NCI-H510A treated with DMSO at 0.1 percent for 48 hours (cell line): ENCODE data around the gene PPP3CB.

ENCODE experiments used
- DNase-seq: peaks from one replicate; lab custom pipeline; 2025; lab: John Stamatoyannopoulos, UW

Gene PPP3CB

DNA sequence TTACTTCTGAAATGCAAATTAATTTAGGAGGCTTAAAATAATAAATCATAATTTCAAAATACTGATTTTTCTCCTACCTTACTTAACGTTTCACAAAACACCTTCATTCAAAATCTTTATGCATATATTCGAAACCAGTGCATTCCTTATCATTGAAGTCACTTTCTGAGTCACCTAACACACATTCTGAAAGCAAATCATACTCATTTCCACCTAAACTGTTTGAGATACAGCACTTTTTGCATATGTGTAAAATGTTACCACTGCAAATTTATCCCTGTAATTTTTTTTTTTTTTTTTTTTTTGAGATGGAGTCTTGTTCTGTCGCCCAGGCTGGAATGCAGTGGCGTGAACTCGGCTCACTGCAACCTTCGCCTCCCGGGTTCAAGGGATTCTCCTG is 15.7 kb downstream of the PPP3CB start:
- DNase-seq, result no peak

DNA sequence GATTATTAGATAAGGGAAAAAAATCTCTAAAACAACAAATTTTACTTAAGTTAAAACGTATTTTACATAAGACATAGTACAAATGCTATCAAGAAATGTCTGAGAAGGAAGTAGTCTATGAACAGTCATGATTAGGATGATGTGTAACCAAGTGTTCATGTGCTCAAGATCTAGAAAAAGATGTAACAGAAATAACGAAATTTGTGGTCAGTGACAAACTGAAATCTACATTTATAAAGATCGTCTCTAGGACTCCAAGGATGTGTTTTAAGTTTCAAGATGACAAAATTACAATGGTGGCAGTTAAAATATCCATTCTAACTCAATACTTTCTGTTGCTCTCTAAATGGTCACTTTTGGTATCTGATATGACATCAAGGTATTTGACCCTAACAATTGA is 17.2 kb downstream of the PPP3CB start:
- DNase-seq, result no peak

DNA sequence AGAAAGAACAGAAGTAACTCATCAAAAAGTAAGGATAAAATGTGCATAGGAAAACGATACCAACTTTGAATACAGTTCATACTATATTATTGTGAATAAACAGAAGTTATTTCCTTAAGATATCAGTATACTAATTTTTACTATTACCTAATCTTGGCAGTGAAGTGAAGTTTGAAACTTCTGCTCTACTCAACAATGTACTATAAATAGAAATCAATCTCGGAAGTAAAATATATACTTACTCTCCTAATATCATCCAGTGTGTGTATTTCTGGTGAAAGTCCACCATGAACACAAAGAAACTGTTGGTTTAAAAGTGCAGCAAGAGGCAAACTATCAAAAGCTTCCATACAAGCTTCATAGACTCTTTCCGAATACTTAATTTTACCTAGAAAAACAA is 24.6 kb downstream of the PPP3CB start:
- DNase-seq, result no peak

DNA sequence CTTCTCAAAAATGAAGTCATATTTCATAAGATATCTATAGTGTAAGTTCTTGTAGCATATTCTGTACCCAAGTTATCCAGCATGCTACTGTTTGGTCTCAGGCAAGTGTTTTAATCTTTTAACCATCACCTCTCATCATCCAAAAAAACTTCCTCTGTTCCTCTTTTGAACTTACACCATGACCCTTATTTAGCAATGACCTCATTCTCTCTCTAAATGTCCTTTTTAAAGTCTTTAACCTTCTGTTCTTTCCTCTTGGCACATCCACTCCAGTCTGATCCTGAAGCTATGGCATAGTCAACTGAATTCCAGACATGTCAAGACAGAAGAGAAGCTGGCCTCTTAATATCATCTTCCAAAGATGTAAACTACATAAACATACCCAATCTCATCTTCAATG is 26.2 kb downstream of the PPP3CB start:
- no peak for DNase-seq

DNA sequence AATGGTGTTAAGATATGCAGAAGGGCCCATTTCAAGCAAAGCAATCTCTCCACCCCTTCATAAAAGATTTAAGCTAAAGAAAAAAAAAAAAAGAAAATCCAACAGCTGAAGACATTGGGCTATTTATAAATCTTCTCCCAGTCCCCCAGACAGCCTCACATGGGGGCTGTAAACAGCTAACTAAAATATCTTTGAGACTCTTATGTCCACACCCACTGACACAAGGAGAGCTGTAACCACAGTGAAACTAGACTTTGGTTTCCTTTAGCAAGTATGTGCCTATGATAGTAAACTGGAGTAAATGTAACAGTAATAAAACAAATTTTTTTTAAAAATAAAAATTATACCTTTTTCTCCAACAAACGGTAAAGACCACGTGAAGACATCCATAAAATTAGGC is 28.6 kb downstream of the PPP3CB start:
- no peak for DNase-seq

DNA sequence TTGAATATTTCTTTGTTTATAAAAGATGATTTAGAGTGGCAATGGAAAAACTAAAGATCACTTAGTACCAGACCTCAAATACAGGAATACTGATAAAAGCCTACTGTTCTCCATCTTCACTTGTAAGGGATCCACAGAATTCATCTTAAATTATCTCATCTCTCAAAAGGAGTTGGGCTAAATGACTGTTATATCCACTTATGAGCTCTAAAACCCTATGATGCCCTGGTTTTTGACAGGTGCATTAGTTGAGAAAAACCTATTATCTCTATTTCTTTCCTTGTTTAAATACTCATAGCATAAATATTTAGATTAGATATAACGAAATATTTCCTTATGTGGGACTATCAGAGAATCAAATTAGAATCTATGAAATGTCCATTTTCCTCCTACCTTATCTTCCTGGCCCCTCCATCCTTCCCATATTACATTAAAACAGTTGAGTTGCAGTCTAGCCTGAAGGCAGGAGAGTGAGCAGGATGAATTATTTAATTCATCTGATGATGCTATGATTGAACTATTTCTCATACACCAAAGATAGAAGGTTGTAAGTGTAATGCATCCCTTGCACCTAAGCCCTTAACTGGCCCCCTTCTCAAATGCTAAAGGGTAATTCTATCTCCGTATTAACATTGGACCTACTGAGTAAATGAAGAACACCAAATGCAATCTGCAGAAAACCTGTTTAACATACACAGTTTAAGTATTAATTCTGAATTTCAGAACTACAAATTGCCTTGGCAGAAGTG is 29.7 kb downstream of the PPP3CB start:
- DNase-seq, result no peak

DNA sequence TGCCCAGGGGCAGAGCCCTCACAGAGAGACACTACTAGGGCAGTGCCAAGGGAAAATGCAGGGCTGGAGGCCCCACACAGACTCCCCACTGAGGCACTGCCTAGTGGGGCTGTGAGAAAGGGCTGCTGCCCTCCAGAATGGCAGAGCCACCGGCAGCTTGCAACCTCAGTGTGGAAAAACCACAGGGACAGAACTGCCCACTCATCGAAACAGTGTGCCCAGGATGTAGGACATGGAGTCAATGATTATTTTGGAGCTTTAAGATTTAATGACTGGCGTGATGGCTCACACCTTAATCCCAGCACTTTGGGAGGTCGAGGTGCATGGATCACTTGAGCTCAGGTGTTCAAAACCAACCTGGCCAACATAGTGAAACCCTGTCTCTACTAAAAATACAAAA is 34.9 kb downstream of the PPP3CB start:
- DNase-seq, result no peak

DNA sequence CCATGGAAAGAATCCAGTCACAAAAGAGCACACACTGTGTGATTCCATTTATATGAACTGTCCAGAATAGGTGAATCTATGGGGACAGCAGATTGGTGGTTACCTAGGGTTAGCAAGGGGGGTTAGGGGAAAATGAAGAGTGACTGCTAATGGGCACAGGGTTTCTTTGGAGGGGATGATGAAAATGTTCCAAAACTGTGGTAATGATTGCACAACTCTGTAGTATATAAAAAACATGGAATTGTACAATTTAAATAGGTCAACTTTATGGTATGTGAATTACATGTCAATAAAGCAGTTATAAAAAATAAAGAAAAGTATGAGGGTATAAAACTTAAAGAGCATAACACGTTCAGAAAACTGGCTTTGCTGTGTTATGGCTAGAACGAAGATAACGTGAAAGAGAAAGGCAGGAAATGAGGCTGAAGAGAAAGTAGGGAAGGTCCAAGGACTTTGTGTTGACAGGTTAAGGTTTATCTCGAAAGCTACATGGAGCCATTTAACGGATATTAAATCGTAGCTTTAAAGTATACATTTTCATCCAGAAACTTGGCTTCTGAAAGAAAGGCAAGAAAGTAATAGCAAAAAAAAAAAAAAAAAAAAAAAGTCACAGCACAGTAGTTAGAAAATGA is 36.0 kb downstream of the PPP3CB start:
- DNase-seq, result no peak

DNA sequence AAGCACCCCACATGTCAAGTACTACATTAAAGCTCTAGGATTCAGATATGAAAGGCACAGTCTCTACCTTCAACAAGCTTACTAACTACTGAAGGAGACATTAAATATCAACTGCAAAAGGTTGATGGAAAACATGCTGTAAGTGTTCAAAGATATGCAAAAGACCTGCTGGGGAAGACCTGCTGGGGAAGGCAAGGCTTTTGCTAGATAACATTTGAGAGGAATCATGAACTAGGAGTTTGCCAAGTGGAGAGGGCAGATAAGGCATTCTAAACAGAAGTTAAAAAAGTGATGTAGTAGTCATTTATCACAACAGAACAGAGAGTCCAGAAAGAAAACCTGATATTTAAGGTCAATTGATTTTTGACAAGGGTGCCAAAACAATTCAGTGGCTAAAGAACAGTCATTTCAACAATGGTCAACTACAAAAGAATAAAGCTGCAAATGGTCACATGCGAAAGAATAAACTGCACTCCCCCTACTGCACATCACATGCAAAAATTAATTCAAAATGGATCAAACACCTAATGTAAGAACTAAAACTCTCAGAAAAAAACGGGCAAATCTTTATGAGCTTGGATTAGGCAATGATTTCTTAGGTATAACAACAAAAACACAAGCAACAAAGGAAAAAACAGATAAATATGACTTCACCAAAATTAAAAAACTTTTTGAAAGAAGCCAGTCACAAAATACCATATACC is 39.5 kb downstream of the PPP3CB start:
- no peak for DNase-seq

DNA sequence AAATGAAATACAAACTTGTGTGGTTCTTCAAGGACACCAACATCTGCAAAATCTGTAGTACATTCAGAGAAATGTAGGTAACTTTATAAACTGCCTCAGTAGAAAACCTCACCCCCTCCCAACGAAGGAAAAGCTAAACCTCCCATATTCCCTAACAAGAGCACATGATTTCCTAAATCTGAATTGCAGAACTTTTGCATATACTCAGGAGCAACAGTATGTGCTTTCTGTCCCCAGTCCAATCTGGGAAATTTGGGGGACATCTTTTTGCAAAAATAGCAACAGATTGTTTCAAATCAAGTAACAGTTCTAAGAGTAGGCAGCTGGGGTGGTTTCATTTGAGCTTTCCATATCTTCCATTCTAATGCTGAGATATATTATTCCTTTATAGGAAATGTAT is 46.7 kb downstream of the PPP3CB start:
- DNase-seq, result no peak

DNA sequence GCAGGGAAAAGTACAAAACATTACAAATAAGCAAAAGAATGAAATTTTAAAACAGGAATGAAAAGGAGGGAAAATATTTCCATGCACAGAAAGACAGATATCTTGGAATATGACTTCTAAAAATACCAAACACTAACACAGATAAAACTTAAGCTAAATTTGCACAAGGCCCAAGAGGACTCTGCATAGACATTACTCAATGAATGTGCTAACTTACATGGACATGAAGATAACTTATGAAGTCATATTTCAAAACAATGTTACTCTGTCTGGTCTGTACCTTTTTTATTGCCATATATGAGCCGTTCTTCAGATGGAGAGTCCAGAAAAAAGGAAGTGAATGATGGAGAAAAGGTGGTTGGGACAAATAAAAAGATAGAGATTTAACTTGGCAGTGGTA is 47.4 kb downstream of the PPP3CB start:
- DNase-seq, result no peak

DNA sequence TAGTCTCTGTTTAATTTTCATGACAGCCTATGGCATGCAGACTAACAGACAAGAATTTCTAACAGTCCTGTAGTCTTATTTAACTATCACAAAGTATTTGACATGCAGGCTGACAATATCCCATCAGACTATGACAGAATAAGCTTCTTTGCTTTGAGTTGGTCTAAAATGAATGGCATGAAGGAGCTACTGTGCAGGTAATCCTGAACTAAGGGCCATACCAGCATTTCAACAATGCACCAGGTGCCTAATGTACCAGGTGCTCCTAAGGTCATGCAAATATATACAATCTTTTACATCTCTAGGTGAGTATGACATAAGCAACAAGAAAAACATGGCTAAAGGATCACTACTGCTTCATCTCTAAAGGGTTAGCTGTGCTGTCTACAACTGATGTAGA is 48.9 kb downstream of the PPP3CB start:
- no peak for DNase-seq

DNA sequence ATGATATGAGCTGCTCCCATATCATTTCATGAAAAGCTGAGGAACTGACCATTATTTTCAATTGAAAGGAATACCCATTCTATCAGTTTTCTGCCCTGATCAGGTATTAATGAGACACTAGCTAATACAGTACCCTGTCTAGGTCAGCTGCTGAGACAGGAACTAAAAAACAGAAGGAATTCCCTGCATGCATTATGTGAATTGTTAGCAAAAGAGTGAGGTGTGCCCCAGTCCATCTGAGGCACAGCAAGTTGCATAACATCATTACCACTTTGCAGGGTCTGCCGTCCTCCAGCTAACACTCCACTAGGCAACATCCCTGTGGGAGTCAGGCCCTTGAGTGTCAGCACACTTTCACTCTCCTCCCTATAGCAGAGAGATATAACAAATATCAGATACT is 51.4 kb downstream of the PPP3CB start:
- no peak for DNase-seq

DNA sequence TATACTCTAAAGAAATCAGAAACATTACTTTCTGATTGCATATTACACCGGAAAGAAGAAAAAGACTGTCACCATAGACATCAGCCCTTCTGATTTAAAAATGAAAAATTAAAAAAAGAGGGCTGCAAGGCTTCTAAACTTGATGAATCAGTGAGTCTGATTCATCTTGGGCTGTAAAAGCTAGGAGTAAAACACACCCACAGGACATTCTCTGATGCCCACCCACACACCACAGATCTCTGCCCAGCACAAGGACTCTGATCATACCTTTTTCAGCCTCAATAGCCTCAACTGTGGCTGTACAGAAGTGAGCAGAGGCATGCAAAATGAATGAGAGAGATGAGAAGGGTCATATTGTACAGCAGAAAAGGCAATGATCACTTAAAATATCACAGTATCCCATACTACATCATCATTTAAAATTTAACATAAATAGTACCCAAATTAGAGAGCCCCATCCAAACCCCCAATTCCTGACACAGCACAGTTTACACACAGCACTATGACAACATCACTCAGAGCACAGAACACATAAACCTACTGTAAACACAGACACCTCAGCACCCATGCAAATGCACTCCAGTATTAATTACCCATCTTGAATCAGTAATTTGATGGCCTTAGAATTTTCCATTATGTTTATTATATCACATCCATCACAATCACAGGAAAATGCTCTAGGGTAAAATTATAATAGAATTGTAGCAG is 56.1 kb downstream of the PPP3CB start:
- DNase-seq, result no peak

DNA sequence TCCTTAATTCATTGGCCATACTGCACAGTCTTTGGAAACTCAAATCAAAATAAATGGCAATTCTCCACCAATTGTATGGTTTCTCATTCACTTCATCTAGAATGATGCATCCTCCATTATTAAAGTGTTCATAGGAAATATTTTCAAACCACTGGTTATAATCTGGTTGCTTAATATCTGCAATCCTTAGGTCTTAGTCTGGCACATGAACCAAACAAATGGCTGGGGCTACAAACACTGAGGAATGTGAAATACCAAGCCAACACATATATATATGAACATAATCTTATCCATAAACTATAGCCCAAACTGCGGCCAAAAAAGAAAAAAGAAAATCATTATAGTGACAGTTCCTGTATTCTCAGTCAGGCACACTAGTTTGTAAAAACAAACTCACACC is 56.8 kb downstream of the PPP3CB start:
- no peak for DNase-seq

DNA sequence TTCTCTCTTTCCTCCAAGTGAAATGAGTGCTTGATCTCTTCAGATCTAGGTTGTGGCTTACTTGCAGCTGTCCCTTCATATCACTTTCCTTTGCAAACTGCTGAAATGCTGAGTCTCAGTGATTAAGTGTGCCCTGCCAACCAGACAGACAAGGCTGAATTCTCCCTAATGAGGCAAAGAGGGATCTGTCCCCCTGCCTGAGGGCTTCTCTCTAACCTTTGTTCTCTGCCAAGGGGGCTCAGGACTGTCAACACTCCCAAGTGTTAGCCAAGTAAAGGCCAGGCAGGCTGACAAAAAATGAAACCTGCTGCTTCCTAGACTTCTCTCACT is 62.3 kb downstream of the PPP3CB start, which contains the start of gene MSS51:
TSS of gene MSS51 (minus strand) at position 24 of the 330 bp plus-strand sequence. CDS start 5,277 bp downstream, outside the sequence.
- peak; percentile 53 for DNase-seq

DNA sequence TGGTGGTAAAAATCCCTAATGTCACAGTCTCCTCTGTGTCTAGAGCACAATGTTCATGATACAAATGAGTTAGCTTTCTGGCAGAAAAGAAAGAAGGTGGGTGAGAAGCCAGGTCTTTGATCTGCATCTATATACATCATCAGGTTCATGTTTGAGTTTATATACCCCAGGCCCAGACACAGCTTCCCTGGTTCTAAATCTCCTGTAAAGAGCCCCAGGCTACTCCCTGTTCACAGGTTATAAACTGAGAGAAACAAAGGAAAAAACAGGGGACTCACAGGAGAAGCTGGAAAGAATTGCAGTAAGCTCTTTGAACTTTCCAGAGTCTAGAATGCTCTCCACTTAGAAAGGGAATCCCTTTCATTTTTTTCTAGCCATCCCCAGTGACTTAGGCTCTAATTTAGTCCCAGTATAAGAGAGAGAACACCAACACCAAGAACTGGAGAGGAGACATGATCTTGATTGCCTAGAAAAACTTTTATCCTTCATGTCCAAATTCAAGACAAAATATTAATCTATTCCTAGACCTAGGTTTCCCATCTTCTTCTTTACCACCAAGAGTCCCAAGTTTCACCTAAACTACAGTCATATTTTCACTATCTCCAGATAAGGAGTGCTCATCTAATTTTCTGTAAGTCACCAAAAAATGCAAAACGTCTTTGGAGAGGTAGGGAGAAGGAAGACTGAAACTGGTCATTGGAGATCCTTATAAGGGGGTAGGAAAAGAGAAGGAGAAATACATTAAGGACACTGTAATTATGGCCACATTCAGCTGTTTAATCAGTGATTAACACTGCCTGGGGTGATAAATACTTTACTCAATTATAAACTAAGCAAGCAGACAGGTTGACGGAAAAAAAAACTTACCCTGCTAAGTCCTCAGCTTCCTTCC is 62.9 kb downstream of the PPP3CB start:
- DNase-seq, result no peak

DNA sequence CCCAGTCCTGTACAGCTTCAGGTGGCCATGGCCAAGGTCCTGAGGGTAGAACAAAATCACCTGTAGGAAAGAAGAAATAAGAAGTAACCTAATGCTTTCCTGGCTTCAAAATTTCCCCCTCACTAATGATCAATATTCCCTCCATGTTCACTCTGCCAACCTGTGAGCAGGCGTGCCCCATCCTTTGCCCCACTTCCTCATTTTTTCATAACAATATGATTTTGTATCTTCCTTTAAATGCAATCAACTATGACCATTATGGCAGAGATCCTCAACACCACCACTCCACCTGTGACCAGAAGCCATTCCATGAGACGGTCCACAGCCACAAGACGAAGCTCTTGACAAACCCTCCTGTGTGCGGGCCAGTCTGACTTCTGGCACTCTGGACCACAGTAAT is 69.5 kb downstream of the PPP3CB start:
- DNase-seq, result no peak

DNA sequence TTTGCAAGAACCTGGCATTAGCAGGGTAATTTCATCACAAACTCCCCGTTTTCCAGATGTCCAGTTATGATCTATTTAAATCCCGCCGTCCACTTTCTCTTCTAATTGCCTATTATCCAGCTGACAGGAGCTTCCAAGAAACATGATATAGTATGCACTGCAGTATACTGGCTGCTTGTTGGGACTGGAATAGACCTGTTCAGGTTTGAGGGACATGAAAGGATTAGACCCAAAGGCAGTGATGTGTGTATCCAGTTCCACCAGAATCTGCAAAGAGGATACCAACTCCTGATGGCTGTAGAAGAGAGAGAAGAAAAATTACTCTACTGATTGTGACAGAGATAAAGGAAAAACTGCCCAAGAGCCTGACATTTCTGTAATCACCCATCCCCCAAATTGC is 71.3 kb downstream of the PPP3CB start:
- DNase-seq, result no peak

DNA sequence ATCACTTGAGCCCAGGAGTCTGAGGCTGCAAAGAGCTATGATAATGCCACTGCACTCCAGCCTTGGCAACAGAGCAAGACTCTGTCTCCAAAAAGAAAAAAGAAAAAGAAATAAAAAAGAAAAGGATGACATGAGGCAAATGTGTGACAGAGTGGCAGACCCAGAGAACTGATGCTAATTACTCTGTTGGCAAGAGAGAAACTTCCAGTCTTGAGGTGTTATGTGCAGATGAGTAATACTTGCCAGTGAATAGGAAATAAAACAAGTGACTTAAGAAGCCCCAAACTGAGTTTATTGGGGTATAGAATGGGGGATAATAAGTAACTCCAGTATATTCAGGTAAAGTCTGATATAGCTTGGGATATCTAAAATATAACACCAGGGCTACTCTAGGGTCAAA is 72.5 kb downstream of the PPP3CB start:
- no peak for DNase-seq

DNA sequence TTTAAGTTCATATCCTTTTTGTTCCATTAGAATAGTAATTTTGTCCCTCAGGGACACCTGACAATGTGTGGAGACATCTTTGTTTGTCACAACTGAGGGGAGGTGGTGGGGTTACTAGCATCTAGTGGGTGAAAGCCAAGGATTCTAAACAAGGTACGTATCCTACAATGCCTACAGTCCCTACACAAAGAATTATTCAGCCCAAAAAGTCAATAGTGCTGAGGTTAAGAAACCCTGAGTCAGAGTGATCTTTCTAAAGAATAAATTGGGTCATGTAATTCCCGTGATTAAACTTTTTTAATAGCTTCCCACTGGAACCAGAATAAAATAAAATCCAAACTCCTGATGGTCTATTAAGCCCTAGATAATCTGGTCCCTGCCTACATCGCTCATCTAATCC is 79.3 kb downstream of the PPP3CB start:
- DNase-seq, result no peak
